ENCODE data around the gene VPS52.
A peak's percentile ranks its signal among the peaks of the same experiment; 100 is the strongest.
"Not testable (repeated sequence)": the region's sequence is repeated elsewhere in the genome, so short reads cannot be mapped to it uniquely, and the experiment has no call there.

The VPS52 gene

GRCh38 chr6:33248932-33249731 lies 22.5 kb downstream of the VPS52 start:
- peak; percentile 98 for DNase-seq

GRCh38 chr6:33248643-33248931 lies 23.1 kb downstream of the VPS52 start:
- DNase-seq, result no peak

GRCh38 chr6:33247977-33248642 lies 23.6 kb downstream of the VPS52 start:
- peak; percentile 54 for DNase-seq

GRCh38 chr6:33243476-33243875 lies 28.2 kb downstream of the VPS52 start:
- no peak for DNase-seq

- no peak for DNase-seq
Measured at GRCh38 chr6:33241968-33242367, 29.7 kb downstream of the VPS52 start.

- DNase-seq, result no peak
Measured at GRCh38 chr6:33237741-33238140, 33.9 kb downstream of the VPS52 start.

- no peak for DNase-seq
Measured at GRCh38 chr6:33236852-33237251, 34.8 kb downstream of the VPS52 start.

- DNase-seq, result no peak
Measured at GRCh38 chr6:33236328-33236727, 35.3 kb downstream of the VPS52 start.

GRCh38 chr6:33235221-33235634 lies 36.4 kb downstream of the VPS52 start:
- DNase-seq, result no peak

GRCh38 chr6:33226503-33227120 lies 45.1 kb downstream of the VPS52 start:
- DNase-seq, result not testable (repeated sequence)

- DNase-seq, result no peak
Measured at GRCh38 chr6:33217681-33218080, 54.0 kb downstream of the VPS52 start.

- no peak for DNase-seq
Measured at GRCh38 chr6:33217246-33217645, 54.4 kb downstream of the VPS52 start.

GRCh38 chr6:33216117-33216649 lies 55.5 kb downstream of the VPS52 start:
- no peak for DNase-seq

- no peak for DNase-seq
Measured at GRCh38 chr6:33215271-33216116, 56.2 kb downstream of the VPS52 start.

- DNase-seq, result no peak
Measured at GRCh38 chr6:33213989-33214335, 57.7 kb downstream of the VPS52 start.

- no peak for DNase-seq
Measured at GRCh38 chr6:33213166-33213988, 58.3 kb downstream of the VPS52 start.

- DNase-seq, result no peak
Measured at GRCh38 chr6:33212857-33213165, 58.9 kb downstream of the VPS52 start.

- no peak for DNase-seq
Measured at GRCh38 chr6:33211666-33212422, 59.8 kb downstream of the VPS52 start.

- DNase-seq, result no peak
Measured at GRCh38 chr6:33211136-33211535, 60.5 kb downstream of the VPS52 start.

- DNase-seq, result no peak
Measured at GRCh38 chr6:33209856-33210255, 61.8 kb downstream of the VPS52 start.
